ENCODE results near the gene TPCN1.
A peak's percentile ranks its signal among the peaks of the same experiment; 100 is the strongest.

The TPCN1 gene

DNA sequence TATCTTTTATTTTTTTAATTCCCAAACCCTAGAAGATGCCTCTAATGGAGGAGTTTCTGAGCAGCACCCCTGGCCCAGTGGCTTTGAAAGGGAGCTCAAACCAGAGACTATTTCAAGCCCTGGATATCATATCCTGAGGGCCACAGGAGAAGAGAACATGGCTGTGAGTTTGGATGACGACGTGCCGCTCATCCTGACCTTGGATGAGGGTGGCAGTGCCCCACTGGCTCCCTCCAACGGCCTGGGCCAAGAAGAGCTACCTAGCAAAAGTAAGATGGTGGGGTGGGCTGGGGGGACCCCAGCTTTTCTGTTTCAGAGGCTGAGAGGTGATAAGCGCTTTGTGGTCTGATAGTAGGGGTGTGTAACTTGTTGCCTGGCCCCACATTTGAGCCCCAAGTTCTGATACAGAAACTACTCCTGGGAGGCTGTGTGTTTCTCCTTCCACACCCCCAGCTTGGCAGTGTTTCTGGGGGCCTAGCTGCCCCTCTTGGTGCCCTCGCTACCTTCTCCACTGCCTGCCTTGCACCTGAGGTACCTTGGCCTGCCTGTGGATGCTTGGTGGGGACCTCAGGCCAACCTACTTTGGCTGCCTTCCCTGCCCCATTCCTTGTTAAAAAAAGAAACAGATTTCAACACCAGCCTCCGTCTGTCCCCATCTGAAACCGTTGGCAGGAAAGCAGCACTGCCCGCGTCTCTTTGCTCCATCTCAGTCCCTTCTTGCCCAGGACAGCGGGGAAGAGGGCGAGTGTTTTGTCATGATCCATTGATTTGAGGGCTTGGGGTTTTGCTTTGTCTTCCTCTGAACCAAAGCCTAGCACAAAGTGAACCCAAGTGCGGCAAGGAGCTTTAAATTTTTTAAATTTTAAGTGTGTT lies 5.7 kb downstream of the TPCN1 start:
- no peak for DNase-seq

DNA sequence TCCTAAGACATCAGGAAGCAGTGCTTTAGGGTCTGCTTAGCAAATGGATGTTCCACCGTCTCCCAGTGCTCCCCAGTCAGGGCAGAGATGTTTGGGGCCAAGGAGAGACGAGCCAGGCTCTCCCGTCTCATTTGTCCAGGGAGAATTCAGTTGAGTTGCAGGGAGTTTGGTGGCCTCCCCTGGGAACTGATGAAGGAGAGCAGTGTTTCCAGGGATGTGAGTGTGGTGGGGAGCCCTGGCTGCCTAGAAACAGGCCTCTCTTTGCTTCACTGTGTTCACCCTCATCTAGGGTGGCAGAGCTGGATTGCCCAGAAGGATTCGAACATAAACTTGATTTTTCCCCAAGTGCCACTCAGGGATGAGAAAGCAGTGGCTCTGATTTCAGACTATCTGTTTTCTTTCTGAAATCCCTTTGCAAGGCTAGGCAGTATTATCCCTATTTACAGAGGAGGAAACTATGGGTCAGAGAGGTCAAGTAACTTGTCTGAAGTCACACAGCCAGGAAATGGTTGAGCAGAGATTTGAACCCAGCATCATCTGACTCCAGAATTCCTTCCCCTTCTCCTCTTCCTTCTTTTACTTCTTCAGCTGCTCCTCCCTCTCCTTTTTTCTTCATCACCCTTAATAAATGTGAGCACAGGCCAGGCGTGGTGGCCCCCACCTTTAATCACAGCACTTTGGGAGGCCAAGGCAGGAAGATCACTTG lies 6.6 kb downstream of the TPCN1 start:
- no peak for DNase-seq

DNA sequence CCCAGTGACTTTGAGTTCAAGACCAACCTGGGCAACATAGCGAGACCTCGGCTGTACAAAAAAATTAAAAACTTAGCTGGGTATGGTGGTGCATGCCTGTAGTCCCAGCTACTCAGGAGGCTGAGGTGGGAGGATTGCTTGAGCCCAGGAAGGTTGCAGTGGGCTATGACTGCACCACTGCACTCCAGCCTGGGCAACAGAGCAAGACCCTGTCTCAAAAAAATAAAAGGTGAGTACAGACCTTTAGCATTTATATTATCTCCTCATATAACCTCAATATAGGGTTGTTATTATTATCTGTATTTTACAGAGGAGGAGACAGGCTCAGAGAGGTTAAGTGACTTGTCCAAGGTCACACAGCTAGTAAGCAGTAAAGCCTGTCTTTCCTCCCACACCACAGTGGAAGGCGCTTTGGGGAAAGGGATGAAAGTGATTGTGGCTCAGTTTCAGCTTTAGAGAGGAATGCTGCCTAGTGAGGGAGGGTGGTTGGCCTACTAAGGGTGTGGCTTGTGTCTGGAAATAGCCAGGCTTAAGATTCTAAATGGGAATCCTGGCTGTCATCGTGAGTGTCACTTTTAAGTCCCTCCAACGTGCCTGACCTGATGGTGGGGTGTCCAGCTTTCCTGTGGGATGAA lies 7.2 kb downstream of the TPCN1 start:
- no peak for DNase-seq

DNA sequence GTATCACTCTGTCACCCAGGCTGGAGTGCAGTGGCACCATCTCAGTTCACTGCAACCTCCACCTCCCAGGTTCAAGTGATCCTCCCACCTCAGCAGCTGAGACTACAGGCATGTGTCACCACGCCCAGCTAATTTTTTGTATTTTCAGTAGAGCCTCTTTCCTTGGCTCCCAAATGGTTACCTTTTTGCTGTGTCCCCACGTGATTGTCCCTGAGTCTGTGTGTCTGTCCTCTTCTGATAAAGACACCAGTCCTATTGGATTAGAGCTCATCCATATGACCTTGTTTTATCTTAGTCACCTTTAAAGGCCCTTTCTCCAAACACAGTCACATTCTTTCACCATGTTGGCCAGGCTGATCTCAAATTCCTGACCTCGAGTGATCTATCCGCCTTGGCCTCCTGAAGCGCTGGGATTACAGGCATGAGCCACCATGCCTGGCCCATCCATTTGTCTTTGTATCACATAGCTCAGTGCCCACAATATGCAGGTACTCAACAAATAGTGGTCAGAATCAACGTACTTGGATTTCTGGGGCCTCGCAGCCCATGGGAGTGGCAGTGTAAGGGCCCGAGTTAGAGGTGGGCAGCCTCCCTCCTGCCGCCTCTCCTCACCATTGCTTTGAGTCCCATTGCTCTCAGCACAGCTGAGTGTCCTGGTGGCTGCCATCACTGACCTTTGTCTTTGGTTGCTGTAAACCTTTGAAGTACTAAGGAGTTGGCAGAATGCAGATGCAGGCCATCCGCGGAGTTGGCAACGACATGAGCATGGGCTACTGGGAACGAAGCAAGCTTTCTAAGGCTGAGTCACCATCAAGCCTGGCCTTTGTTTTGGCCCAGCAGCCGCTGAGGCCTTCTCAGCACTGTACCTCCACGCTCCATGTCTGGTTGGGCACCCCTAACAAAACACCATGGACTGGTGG lies 9.3 kb downstream of the TPCN1 start:
- no peak for DNase-seq

DNA sequence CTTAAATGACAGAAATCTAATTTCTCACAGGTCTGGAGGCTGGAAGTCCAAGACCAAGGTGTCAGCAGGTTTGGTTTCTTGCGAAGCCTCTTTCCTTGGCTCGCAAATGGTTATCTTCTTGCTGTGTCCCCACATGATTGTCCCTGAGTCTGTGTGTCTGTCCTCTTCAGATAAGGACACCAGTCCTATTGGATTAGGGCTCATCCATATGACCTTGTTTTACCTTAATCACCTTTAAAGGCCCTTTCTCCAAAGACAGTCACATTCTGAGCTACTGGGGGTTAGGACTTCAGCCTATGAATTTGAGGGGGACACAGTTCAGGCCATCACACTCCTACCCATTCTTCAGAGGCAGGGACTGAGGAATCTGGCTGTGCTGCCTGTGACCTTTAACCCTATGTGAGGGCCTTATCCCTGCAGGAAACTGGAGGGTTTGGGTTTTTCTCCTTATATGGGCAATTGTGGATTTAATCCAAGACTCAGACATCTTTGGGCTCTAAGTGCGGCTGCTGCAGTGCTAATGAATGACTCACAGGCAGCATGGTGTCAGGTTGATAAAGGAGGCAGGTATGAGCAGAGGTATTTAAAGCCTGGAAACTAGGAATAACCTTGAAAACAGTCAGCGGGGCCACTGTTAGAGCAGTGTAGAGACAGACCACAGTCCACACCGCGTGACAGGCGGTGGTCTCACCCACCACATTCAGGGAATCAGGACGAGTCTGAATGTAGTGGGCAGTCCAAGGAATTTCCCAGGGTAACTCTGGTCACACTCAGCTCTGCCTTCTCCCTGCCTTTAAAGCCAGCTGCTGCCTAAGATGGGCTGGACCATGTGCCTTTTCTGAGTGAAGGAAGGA lies 10.2 kb downstream of the TPCN1 start:
- DNase-seq, result no peak

DNA sequence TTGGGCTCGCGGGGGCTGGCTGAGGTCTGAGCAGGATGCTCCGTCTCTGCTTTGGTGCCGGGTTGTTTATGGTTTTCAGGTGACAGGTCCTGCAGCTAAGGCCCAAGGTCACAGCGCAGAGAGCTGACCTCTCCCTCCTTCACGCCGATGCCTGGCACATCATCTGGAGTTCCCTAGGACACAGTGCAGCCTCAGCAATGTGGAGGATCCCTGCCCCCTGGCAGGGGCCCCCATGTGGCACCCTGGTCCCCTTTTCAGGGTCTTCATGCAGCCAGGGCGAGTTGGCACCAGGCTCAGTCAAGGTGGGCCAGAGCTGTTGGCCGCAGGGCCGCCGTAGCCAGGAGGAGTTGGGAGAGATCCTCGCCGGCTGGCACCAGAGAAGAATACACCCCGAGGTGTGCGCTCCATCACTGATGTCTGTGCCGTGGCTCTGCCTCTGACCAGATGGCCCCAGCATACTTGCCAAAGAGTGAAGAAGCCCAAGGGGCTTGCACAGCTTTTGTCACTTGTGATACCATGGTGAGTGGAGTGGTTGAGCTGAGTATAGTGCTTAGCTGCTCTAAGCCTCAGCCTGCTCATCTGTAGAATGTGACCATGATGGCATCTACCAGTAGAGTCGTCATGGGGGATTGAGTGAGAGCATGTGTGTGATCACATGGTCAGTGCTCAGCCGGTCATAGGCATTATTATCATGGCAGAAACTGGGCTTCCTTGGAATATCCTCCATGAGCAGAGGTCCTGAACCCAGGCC lies 11.0 kb downstream of the TPCN1 start:
- no peak for DNase-seq

DNA sequence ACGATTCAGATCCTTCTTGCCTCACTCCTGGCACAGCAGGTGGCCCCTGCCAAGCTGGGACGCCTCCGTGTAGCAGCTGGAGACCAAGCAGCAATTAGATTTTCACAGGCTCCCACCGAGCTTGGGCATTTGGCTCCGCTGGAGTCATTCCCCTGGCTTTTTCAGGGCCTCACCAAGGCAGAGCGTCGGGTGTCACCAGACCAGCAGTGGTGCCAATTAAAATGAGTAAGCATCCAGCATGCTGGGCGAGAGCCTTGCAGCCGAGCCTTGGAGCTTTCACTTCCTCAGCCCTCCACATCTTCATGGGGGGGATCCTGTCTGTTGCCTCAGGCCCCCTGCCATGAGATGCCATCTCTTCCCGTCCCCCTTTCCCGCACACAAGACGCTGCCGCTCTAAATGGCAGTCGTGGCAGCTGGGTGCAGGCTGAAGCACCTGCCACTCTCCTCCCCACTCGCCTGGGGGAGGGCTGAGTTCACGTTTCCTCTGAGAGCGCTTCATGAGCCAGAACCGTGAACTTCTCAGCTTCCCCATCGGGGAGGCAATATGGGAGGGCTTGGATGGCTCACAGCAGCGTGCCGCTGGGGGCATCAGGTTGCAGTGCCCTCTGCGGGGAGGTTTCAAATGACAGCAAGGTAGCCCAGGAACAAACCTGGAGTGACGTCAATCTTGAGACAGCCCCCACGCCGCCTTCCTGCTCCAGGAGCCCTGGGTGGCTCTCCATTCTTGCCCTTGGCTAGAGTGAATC lies 11.7 kb downstream of the TPCN1 start:
- DNase-seq, result peak; percentile 74

DNA sequence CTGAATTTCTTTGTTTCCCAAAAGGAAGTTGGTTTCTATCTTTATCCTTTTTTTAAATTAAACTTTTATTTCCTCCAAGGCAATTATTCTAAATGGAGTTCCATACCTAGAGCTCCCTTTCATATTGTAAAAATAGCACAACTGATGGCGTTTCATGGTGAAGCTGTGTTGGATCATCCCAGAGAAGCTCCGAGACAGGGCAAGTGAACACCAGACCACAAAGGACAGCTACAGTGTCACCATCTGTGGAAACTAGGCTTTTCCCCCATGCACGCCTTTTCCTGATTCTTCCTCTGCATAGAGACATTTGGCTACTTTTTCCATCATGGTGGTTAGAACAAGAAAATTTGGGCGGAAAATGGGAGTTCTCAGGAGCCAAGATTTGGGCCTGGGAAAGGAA lies 12.7 kb downstream of the TPCN1 start:
- DNase-seq, result no peak

DNA sequence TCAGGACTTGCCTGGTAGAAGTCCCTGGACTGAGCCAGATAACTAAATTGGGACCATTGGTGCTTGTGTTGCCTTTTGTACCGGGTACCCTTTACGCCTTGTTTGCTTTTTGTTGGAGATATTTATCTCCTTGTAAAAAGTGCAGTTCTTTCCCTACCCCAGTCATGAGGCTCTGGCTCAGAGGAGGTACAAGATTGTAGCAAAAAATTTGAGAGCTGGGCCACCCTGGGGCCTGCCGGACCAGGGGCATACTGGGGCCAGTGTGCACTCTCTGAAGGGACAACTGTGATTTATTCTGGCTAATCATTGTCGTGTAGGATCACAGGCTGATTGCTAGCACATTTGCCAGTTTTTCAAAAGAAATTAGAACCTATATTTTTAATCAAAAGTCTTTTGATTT lies 13.2 kb downstream of the TPCN1 start:
- no peak for DNase-seq

DNA sequence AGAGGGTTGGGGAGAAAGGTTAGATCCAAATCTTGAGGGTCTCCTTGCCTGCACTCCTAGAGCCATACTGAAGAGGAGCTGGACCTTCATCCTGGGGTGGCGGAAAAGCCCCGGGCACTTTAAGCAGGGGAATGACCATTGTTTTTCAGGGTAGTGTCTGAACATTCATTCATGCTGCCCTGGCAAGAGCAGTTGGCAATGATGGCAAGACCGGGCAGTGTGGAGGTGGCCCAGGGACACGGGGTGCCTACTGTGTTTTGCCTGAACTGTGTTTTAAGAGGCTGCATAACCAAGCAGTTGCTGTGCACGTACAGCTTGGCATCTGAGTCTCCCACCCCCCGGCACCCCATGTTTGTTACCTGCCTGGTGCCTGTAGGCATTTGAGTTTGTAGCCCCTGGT lies 14.7 kb downstream of the TPCN1 start:
- no peak for DNase-seq

DNA sequence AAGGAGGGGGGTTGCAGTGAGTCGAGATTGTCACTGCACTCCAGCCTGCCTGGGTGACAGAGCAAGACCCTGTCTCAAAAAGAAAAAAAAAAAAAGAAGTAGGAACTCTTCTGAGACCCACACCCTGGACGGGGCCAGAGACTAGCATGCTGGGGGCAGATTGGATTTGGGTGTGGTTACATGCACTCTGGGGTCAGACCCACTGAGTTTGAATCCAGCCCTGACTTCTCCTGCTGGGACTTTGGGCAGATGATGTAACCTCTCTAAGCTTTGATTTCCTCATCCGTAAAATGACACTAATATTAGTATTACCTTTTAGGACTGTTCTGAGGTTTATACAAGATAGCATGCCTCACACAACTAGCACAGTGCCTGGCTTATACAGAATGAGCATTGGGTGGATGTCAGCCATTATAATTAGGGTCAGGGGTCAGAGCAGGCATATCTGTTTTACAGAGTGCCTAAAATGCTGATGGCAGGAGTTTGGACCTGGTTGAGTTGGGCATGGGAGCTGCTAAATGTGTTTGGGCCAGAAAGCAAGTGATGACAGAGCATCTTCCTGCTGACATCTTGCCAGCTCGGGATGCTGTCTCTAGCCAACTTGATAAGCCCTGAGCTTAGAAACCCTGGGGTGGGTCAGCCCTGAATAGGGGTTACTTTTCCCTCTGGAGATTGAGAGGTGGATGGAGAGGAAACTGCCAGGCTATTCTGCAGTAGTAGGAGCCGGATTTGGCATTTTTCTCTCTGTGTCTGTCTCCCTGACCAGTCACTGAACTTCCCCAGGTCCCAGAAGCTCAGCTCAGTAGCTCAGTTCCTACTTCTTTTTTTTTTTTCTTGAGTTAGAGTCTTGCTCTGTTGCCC lies 15.5 kb downstream of the TPCN1 start:
- no peak for DNase-seq

DNA sequence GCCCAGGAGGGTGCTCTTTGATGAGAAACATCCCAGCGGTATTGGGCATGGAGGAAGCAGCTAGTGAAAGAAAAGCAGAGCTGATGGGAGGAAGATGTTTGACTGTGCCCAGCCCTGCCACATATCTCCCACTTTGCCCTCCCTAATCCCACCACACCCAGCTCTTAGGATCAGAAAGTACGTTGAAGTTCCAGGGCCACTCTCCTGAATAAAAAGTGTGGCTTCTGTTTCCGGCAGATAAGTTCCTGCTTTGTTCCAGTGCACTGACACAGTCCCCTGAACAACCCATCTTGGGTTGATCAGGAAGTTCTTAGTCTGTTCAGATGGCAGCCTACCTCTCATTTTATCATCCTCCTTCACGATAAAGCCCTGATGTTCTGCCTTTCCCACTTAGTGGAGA lies 16.5 kb downstream of the TPCN1 start:
- DNase-seq, result no peak

DNA sequence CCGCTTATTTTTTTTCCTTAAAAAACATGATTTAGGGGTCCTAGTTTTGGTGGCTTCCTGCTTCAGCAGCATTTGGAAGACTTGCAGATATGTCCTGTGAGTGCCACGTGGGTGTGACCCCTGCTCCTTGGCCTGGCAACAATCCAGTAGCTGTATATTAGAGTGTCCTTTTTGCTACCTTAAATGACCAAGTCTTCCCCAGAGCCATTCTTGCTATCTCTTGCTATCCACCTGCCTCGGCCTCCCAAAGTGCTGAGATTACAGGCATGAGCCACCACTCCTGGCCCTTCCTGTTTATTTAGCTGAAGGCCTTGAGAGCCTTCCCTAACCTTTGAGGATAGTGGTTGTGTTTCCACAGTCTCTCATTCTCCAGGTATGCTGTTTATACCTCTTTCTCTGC lies 17.0 kb downstream of the TPCN1 start:
- no peak for DNase-seq

DNA sequence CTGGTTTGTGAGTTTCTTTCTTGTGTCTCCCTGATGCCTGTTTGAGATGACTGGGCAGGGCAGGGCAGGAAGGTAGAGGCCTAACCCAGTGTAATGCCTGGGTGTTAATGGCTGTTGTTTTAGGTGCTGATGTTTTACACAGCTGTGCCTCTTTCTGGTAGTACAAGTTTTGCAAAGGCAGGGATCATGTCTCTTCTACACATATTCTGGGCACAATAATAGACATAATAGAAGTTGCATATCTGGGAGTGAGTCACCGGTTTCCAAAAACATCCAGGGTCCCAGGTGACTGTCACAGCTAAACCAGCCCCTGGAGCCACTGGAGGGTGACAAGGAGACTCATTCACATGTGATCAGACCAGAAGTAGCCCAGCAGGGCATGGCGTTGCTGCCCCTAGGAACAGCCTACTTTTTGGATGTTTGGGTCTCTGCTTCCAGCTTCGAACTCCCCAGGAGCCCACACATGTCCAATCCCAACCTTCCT lies 18.1 kb downstream of the TPCN1 start:
- DNase-seq, result no peak

DNA sequence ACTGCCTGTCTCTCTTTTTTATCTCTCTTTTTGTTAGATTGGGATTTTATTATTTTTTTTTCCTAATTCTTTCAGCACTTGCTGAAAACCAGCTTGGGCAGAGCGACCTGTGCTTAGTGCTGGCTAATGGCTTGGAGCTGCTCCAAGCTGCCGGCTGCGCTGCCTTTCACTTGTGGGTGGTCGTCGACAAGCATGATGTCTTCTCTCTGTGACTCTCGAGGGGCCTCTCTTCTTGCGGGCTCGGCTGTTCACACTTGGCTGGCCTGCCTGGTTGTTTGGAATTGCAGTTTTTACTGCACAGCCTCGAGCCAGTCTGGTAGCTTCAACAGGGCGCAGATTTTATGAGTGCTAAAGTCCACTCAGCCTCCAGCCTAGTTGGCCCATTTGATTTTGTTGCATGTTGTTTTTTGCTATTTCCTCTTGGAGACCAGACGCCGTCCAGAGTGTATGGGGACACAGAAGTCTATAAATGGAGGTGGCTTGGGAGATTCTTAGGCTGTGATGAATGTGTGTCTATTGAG lies 18.6 kb downstream of the TPCN1 start:
- DNase-seq, result peak; percentile 78

DNA sequence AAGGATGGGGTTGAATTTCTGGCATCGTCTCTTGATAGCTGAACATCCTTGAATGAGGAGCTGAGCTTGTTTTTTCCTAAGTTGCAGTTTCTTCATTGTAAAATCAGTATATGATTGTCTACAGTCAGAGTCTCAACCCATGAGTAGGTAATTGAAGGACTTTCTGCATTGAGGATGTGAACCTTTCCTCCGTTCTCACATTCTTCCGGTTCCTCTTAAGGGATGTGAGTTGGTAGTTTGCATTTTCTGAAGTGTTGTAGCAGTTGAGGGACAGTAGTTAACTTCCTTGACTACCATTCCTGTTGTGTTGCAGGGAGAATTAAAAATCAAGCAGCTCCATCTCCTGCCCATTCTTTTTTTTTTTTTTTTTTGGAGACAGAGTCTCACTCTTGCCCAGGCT lies 19.1 kb downstream of the TPCN1 start:
- DNase-seq, result no peak

DNA sequence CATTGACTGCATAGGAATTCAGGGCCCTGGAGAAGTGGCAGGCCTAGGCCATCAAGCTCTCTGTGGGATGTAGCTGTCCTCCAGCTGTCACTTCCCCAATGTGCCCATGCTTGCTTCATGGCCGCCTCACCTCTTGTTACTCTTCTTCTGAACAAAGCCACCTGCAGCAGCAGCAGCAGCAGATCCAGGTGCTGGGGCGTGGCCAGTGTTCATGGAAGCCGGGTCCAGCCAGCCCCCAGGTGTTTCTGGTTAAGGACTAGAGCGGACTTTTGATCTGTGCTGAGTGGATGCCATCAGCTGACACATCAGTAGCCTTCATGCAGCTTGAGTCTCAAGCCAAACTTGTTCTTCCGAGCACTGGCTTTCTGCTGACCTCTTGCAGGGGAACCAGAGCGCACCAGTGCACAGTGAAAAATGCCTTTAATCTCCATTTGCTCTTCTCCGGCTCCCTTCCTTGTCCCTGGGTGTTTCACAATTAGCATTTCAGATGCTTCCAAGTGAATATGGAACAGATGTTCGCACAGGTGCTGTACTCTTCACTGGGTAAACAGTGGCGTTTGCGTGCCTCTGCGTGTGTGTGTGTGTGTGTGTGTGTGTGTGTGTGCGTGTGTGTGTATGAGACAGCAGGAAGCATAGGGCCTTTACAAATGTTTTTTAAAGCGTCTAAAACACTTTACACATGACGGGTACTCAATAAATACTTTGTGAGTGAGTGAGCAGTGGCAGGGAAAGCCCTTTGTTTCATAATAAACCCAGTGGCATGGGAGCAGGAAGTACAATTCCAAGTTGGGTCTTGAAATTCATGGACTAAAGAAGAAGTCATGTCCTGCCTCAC lies 20.1 kb downstream of the TPCN1 start:
- DNase-seq, result peak; percentile 67

DNA sequence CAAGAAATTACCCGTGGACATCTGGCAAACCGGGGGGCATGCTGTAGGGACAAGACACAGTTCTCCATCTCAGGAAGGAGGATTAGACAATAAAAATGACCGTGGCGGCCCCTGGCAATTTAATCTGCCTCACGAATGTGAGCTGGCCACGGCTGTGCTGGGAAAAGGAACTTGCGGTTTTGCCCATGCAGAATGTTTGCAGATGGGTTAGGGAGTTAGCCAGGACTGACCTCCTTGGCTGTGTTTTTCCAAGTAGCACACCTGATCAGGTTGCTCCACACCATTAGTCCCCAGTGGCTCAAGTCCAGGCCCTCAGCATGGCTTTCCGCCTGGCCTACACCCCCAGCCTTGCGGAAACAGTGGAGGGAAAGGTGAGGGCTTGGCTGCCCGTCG lies 20.8 kb downstream of the TPCN1 start:
- DNase-seq, result no peak

Measured in eye (tissue), 1 donor.